OCI-LY3 (cell line): ENCODE measurements around the gene TMIGD1.

ENCODE experiments used
- CTCF ChIP-seq: fragments of 200-600, 300-600 bp; sonication (generic); IDR thresholded peaks from 2 replicates; pipeline ENCODE4 v1.5.1; 2014; ENCODE audit warnings: antibody characterized with exemption, low read length, low read depth
- EZH2phosphoT487 ChIP-seq: fragments of 200-600 bp; shearing (Covaris generic); IDR thresholded peaks from 2 replicates; pipeline ENCODE4 v1.6.1; 2018; ENCODE audit warnings: antibody characterized with exemption, mixed run types, low read depth

- TF ChIP-seq CTCF (no peak), EZH2phosphoT487 (no peak)
These were observed 20.8 kb upstream of the TMIGD1 start for GRCh38 chr17:30354701-30355100.
